Thyroid gland (tissue), 4 donors: ENCODE data around the gene TRIP4. TPM values are rescaled to one million over a fixed set of nuclear protein-coding genes. Genes with fewer than 3 reads are reported as not detected.
A peak's percentile ranks its signal among the peaks of the same experiment; 100 is the strongest.

Experiments used
- DNase-seq, 2 donors: peaks; one replicate each; pipeline ENCODE4 v3.0.0-alpha.2; 2019
- H3K27ac ChIP-seq, 3 donors: fragments of 200-600 bp; sonication (generic); 1 replicate in 2 of 3; 2 replicates in 1 of 3; pipeline ENCODE4 v1.5.1; 2016 to 2019; ENCODE audit warnings: mild to moderate bottlenecking in 1 of 3, moderate library complexity in 1 of 3
- H3K27me3 ChIP-seq: fragments of 200-600 bp; sonication (generic); one replicate; pipeline ENCODE4 v1.5.1; 2019
- H3K36me3 ChIP-seq, 2 donors: fragments of 200-600 bp; sonication (generic); one replicate each; pipeline ENCODE4 v1.5.1; 2016 to 2019
- H3K4me1 ChIP-seq, 2 donors: fragments of 200-600 bp; sonication (generic); one replicate each; pipeline ENCODE4 v1.5.1; 2017 to 2019
- H3K4me3 ChIP-seq, 3 donors: fragments of 200-600 bp; sonication (generic); replicated peaks in 1 of 3; 1 replicate in 2 of 3; 2 replicates in 1 of 3; pipeline ENCODE4 v1.5.1; 2016; ENCODE audit warnings: mild to moderate bottlenecking in 1 of 3
- H3K9me3 ChIP-seq: fragments of 200-600 bp; sonication (generic); one replicate; pipeline ENCODE4 v1.5.1; 2017
- CTCF ChIP-seq, 6 experiments: fragments of 200-600 bp in 3 of 6; fragments of 450-650 bp in 3 of 6; sonication (generic) in 3 of 6; IDR thresholded peaks; one replicate each; pipeline ENCODE4 v1.5.1; 2016 to 2019; ENCODE audit warnings: antibody characterized with exemption in 6 of 6, mild to moderate bottlenecking in 2 of 6, inconsistent platforms in 1 of 6, moderate library complexity in 1 of 6
- POLR2A ChIP-seq, 2 donors: fragments of 450-650 bp; IDR thresholded peaks; one replicate each; pipeline ENCODE4 v1.6.1; 2017; ENCODE audit warnings: antibody characterized with exemption in 2 of 2, mild to moderate bottlenecking in 2 of 2, moderate library complexity in 1 of 2
- WGBS, 2 donors: methylation state at CpG; one replicate each; pipeline ENCODE4 v1.1.5; 2017; 5-methylcytosine and 5-hydroxymethylcytosine counted together
- intact Hi-C: fragments of 100-400 bp; cut with DNase I; formaldehyde crosslinking; loops from one replicate; pipeline ENCODE4 v1.15.1; 2023
- small RNA-seq: library from RNA; depleted of rRNA; stranded (forward); fragments of <200 nt; gene quantifications from one replicate; pipeline ENCODE3, GENCODE V24; 2016
- total RNA-seq, 4 donors: library from RNA; depleted of rRNA; stranded (reverse); fragments of >200 nt; gene quantifications; one replicate each; pipeline ENCODE4 v1.2.3, GENCODE V29; 2016

TRIP4 gene
- total RNA-seq, 4 donors from 2014 or later = 13.7 to 39.6 (median 21.7) TPM

- intact Hi-C loops = no loop called here
- peak overlapping the region; percentile 24 to 32 (median 26) for H3K27ac ChIP-seq
- no peaks in the 10 kb centered on the region for H3K9me3 ChIP-seq
- peaks cover 7 to 8% of the 10 kb centered on the region in 2 donors for H3K36me3 ChIP-seq
- H3K27me3 ChIP-seq = no peaks in the 10 kb centered on the region
- H3K4me1 ChIP-seq = peaks cover 15 to 33% of the 10 kb centered on the region in 2 donors
- DNase-seq = no peak
- no peak overlapping the region for H3K4me3 ChIP-seq
- TF ChIP-seq CTCF (IDR thresholded peaks at IDR 0.05) = no peak
- TF ChIP-seq POLR2A (IDR thresholded peaks at IDR 0.05) = no peak
- WGBS, 2 donors = 84 to 86% methylated on average over 3 of the region's 3 CpGs
Measured at GRCh38 chr15:64502551-64502950, 114.9 kb downstream of the TRIP4 start.

DNA sequence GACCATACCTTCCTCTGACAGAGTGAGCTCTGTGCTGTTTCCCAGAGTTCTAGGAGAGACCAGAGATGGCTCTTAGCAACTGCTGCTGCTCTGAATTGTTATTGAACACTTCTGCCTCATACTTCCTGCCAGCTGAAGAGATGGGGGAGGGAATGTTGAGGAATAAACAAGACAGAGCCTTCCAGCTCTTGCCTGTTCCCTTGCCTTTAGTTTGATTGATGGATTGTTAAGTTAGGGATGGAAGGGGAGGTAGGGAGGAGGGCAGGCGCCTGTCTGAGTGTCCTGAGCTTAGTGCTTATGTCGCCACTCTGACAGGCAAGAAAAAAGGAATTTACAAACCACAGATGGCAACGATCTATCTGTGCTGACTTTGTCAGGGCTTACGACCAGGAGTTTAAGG is 115.6 kb downstream of the TRIP4 start:
- intact Hi-C loops = no loop called here
- 63 to 64% methylated on average over 4 of the region's 4 CpGs for WGBS, 2 donors
- TF ChIP-seq POLR2A (IDR thresholded peaks at IDR 0.05) = no peak
- TF ChIP-seq CTCF (IDR thresholded peaks at IDR 0.05) = no peak
- peak overlapping the region; percentile 24 to 32 (median 26) for H3K27ac ChIP-seq
- H3K27me3 ChIP-seq = no peaks in the 10 kb centered on the region
- H3K4me1 ChIP-seq = peaks cover 21 to 39% of the 10 kb centered on the region in 2 donors
- peaks cover 7 to 8% of the 10 kb centered on the region in 2 donors for H3K36me3 ChIP-seq
- DNase-seq = peak in 1 of 2 donors; percentile 19
- no peak overlapping the region for H3K4me3 ChIP-seq
- H3K9me3 ChIP-seq = no peaks in the 10 kb centered on the region

GRCh38 chr15:64503640-64504039 is 116.0 kb downstream of the TRIP4 start:
- H3K27me3 ChIP-seq = no peaks in the 10 kb centered on the region
- TF ChIP-seq POLR2A (IDR thresholded peaks at IDR 0.05) = no peak
- TF ChIP-seq CTCF (IDR thresholded peaks at IDR 0.05) = no peak
- peaks cover 7 to 8% of the 10 kb centered on the region in 2 donors for H3K36me3 ChIP-seq
- peak overlapping the region; percentile 24 to 32 (median 26) for H3K27ac ChIP-seq
- WGBS, 2 donors = 38 to 42% methylated on average over 1 of the region's 1 CpG
- H3K4me3 ChIP-seq = no peak overlapping the region
- peaks cover 26 to 44% of the 10 kb centered on the region in 2 donors for H3K4me1 ChIP-seq
- intact Hi-C loops = no loop called here
- DNase-seq = no peak
- H3K9me3 ChIP-seq = no peaks in the 10 kb centered on the region

Small RNAs within 50 kb of the gene (small RNA-seq; reads per million reads assigned to genes)
- not detected for gene RF00019
- gene RF00554 = not detected

Other genes with a start within 250 kb of the TRIP4 start
- 100 to 1,000 TPM; 102 to 241 (median 123) TPM for gene SNX22, start 236.1 kb upstream of the TRIP4 start, total RNA-seq
- gene PPIB, start 224.8 kb upstream of the TRIP4 start, total RNA-seq = 1,000 to 10,000 TPM; 1,046 to 3,819 (median 1,394) TPM
- 10 to 100 TPM; 19.1 to 50.0 (median 21.3) TPM for gene CSNK1G1, start 31.7 kb upstream of the TRIP4 start, total RNA-seq
- gene PCLAF, start 6.4 kb upstream of the TRIP4 start, total RNA-seq = 1 to 10 TPM in 3 of 4 donors, not detected in 1; 3.4 to 8.7 (median 3.5) TPM
- 10 to 100 TPM; 25.2 to 45.5 (median 32.6) TPM for gene ZNF609, start 72.7 kb downstream of the TRIP4 start, total RNA-seq